Gastroesophageal sphincter (tissue), 4 donors: ENCODE data around the gene MYF6. TPM values are rescaled to one million over a fixed set of nuclear protein-coding genes. Genes with fewer than 3 reads are reported as not detected.

Experiments used
- ATAC-seq: fragments of 150-250 bp; one replicate; pipeline ENCODE4 v1.9.1; 2016; ENCODE audit warnings: mild to moderate bottlenecking, moderate library complexity
- H3K27ac ChIP-seq, 4 donors: fragments of 200-600 bp; sonication (generic) in 3 of 4; 1 replicate in 3 of 4; 2 replicates in 1 of 4; pipeline ENCODE4 v1.5.1; 2016 to 2019
- H3K27me3 ChIP-seq: fragments of 200-600 bp; sonication (generic); one replicate; pipeline ENCODE4 v1.5.1; 2019
- H3K36me3 ChIP-seq, 2 donors: fragments of 200-600 bp; sonication (generic); one replicate each; pipeline ENCODE4 v1.5.1; 2019; ENCODE audit warnings: control low read depth in 1 of 2
- H3K4me1 ChIP-seq, 3 donors: fragments of 200-600 bp; sonication (generic); 1 replicate in 2 of 3; 2 replicates in 1 of 3; pipeline ENCODE4 v1.5.1; 2016 to 2019; ENCODE audit warnings: control low read depth in 2 of 3
- H3K4me3 ChIP-seq, 2 donors: fragments of 200-600 bp; sonication (generic); one replicate each; pipeline ENCODE4 v1.5.1; 2019; ENCODE audit warnings: mild to moderate bottlenecking in 1 of 2, moderate library complexity in 1 of 2
- H3K9me3 ChIP-seq, 3 donors: fragments of 200-600 bp; sonication (generic); one replicate each; pipeline ENCODE4 v1.5.1; 2017 to 2019; ENCODE audit warnings: control low read depth in 2 of 3
- EP300 ChIP-seq: sonication (generic); formaldehyde crosslinking; IDR thresholded peaks from one replicate; pipeline ENCODE4 v1.6.1; 2017; ENCODE audit warnings: antibody characterized with exemption, mild to moderate bottlenecking
- POLR2A ChIP-seq, 2 donors: fragments of 450-650 bp; IDR thresholded peaks; one replicate each; pipeline ENCODE4 v1.6.1; 2017; ENCODE audit warnings: antibody characterized with exemption in 2 of 2, mild to moderate bottlenecking in 2 of 2, moderate library complexity in 1 of 2
- POLR2AphosphoS5 ChIP-seq: sonication (generic); formaldehyde crosslinking; IDR thresholded peaks from one replicate; pipeline ENCODE4 v1.6.1; 2017; ENCODE audit warnings: antibody characterized with exemption
- WGBS, 2 donors: methylation state at CpG; one replicate each; pipeline ENCODE4 v1.1.5; 2018; ENCODE audit warnings: low coverage in 1 of 2; 5-methylcytosine and 5-hydroxymethylcytosine counted together
- total RNA-seq, 4 donors: library from RNA; depleted of rRNA; stranded (reverse); fragments of >200 nt; gene quantifications; one replicate each; pipeline ENCODE4 v1.1.0, GENCODE V29; 2016
- TF ChIP-seq, protein P1 (sequence below), 4 experiments: fragments of 200-600 bp in 2 of 4; fragments of 450-650 bp in 2 of 4; sonication (generic) in 1 of 4; IDR thresholded peaks; one replicate each; pipeline ENCODE4 v1.5.1; 2017 to 2019; ENCODE audit warnings: antibody characterized with exemption in 4 of 4, mild to moderate bottlenecking in 2 of 4, moderate library complexity in 2 of 4

The MYF6 gene
- total RNA-seq, 4 donors from 2014 or later, result not detected

DNA sequence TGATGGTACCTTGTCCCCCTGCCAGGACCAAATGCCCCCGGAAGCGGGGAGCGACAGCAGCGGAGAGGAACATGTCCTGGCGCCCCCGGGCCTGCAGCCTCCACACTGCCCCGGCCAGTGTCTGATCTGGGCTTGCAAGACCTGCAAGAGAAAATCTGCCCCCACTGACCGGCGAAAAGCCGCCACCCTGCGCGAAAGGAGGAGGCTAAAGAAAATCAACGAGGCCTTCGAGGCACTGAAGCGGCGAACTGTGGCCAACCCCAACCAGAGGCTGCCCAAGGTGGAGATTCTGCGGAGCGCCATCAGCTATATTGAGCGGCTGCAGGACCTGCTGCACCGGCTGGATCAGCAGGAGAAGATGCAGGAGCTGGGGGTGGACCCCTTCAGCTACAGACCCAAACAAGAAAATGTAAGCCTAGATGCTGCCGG, 410 bp downstream of the MYF6 start:
- 20% methylated on average over 1 of the region's 21 CpGs; no CpG with 5 or more reads in 1 of the 2 donors for WGBS, 2 donors
- Histone ChIP-seq H3K4me3 (no peak overlapping the region), H3K4me1 (peaks cover 0 to 19% (median 4%) of the 10 kb centered on the region in 3 donors)

DNA sequence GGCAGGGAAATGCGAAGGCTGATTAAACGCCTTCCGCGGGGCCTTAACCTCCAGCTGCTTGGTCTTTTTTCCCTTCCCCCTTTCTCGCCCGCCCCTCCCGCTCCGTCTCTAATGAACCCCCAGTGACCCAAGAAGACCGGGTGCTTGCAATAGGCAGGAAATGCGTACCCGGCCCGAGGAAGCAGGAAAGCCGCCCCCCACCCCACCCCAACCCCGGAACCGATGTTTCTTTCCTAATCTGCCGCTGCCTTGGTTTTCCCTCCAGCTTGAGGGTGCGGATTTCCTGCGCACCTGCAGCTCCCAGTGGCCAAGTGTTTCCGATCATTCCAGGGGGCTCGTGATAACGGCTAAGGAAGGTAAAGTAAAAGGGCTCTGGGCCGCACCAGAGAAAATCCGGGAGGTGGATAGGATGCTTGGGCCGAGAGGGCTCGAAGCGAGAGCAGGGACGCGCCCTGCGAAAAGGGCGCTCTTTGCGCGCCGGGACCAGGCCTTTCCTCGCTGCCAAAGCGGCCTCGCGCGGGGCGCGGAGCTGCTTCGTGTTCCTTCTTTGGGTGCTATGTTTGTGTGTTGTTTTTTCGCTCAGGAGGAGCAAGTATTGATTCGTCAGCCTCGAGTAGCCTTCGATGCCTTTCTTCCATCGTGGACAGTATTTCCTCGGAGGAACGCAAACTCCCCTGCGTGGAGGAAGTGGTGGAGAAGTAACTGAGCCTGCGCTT, 983 bp downstream of the MYF6 start:
- WGBS, 2 donors, result 0 to 10% methylated on average over 2 to 6 of the region's 50 CpGs
- H3K9me3 ChIP-seq, result no peaks in the 10 kb centered on the region

More for the DNA sequence above, 410 bp downstream of the MYF6 start:
- H3K27me3 ChIP-seq, result peaks cover 20% of the 10 kb centered on the region
- ATAC-seq, result no peak
- no peak overlapping the region for H3K27ac ChIP-seq
- H3K9me3 ChIP-seq, result no peaks in the 10 kb centered on the region
- no peaks in the 10 kb centered on the region for H3K36me3 ChIP-seq
- TF ChIP-seq EP300, result no peak
- TF ChIP-seq, protein P1, sequence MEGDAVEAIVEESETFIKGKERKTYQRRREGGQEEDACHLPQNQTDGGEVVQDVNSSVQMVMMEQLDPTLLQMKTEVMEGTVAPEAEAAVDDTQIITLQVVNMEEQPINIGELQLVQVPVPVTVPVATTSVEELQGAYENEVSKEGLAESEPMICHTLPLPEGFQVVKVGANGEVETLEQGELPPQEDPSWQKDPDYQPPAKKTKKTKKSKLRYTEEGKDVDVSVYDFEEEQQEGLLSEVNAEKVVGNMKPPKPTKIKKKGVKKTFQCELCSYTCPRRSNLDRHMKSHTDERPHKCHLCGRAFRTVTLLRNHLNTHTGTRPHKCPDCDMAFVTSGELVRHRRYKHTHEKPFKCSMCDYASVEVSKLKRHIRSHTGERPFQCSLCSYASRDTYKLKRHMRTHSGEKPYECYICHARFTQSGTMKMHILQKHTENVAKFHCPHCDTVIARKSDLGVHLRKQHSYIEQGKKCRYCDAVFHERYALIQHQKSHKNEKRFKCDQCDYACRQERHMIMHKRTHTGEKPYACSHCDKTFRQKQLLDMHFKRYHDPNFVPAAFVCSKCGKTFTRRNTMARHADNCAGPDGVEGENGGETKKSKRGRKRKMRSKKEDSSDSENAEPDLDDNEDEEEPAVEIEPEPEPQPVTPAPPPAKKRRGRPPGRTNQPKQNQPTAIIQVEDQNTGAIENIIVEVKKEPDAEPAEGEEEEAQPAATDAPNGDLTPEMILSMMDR (IDR thresholded peaks at IDR 0.05), result no peak
- TF ChIP-seq POLR2A (IDR thresholded peaks at IDR 0.05), result no peak
- no peak for TF ChIP-seq POLR2AphosphoS5

GRCh38 chr12:80708975-80709328, 1.5 kb downstream of the MYF6 start:
- no peak overlapping the region for H3K4me3 ChIP-seq
- no peak for TF ChIP-seq POLR2AphosphoS5
- no peak for TF ChIP-seq POLR2A (IDR thresholded peaks at IDR 0.05)
- TF ChIP-seq, protein P1 (IDR thresholded peaks at IDR 0.05), result no peak
- TF ChIP-seq EP300, result no peak
- H3K27me3 ChIP-seq, result peaks cover 20% of the 10 kb centered on the region
- WGBS, 2 donors, result 66 to 85% methylated on average over 8 to 10 of the region's 10 CpGs
- no peaks in the 10 kb centered on the region for H3K36me3 ChIP-seq
- peaks cover 0 to 12% (median 0%) of the 10 kb centered on the region in 3 donors for H3K4me1 ChIP-seq
- no peaks in the 10 kb centered on the region for H3K9me3 ChIP-seq
- no peak for ATAC-seq
- no peak overlapping the region for H3K27ac ChIP-seq

More for the DNA sequence above, 983 bp downstream of the MYF6 start:
- Histone ChIP-seq H3K27ac (no peak overlapping the region), H3K36me3 (no peaks in the 10 kb centered on the region), H3K27me3 (peaks cover 20% of the 10 kb centered on the region), H3K4me3 (no peak overlapping the region), H3K4me1 (peaks cover 0 to 13% (median 0%) of the 10 kb centered on the region in 3 donors)
- no peak for TF ChIP-seq POLR2AphosphoS5
- no peak for TF ChIP-seq POLR2A (IDR thresholded peaks at IDR 0.05)
- TF ChIP-seq, protein P1 (IDR thresholded peaks at IDR 0.05), result no peak
- TF ChIP-seq EP300, result no peak
- no peak for ATAC-seq

GRCh38 chr12:80709811-80710726, 2.6 kb downstream of the MYF6 start:
- Histone ChIP-seq H3K4me1 (peaks cover 0 to 4% (median 0%) of the 10 kb centered on the region in 3 donors), H3K4me3 (no peak overlapping the region), H3K27ac (no peak overlapping the region), H3K36me3 (no peaks in the 10 kb centered on the region), H3K27me3 (peaks cover 29% of the 10 kb centered on the region), H3K9me3 (no peaks in the 10 kb centered on the region)
- WGBS, 2 donors, result 76 to 80% methylated on average over 13 to 17 of the region's 20 CpGs
- TF ChIP-seq POLR2A (IDR thresholded peaks at IDR 0.05) (no peak), POLR2AphosphoS5 (no peak)
- TF ChIP-seq, protein P1 (IDR thresholded peaks at IDR 0.05), result no peak
- ATAC-seq, result no peak
